A549 (cell line): ENCODE data around the gene MUC16.

Experiments used
- EP300 ChIP-seq, 2 experiments: fragments of >200 bp; sonication (Bioruptor Twin); formaldehyde crosslinking; IDR thresholded peaks; 2 replicates in 1 of 2; 3 replicates in 1 of 2; pipeline ENCODE4 v1.6.1; 2016 to 2017
- HDAC2 ChIP-seq: fragments of 200-600 bp; sonication (generic); IDR thresholded peaks from 2 replicates; pipeline ENCODE4 v1.6.1; 2016
- HMGXB4 ChIP-seq: fragments of 250-450 bp; sonication (Bioruptor Pico); IDR thresholded peaks from 2 replicates; pipeline ENCODE4 v1.5.0; 2021; ENCODE audit warnings: mild to moderate bottlenecking, moderate library complexity, borderline replicate concordance
- KDM1A ChIP-seq: fragments of 200-600 bp; sonication (generic); IDR thresholded peaks from 2 replicates; pipeline ENCODE4 v1.6.1; 2016; ENCODE audit warnings: low read depth, mild to moderate bottlenecking
- MAFK ChIP-seq: fragments of 450-650 bp; IDR thresholded peaks from 2 replicates; pipeline ENCODE4 v1.6.1; 2014; ENCODE audit not compliant: partially characterized antibody
- MYC ChIP-seq: IDR thresholded peaks from 2 replicates; pipeline ENCODE4 v1.6.1; 2012; ENCODE audit warnings: mild to moderate bottlenecking, inconsistent platforms, low read length, improper control_type of control experiment, borderline replicate concordance
- PBX3 ChIP-seq: IDR thresholded peaks from 2 replicates; pipeline ENCODE4 v1.6.1; 2012
- POLR2A ChIP-seq: IDR thresholded peaks from 2 replicates; pipeline ENCODE4 v1.6.1; 2012; ENCODE audit warnings: mild to moderate bottlenecking, low read length
- POLR2AphosphoS2 ChIP-seq: conservative IDR thresholded peaks from 2 replicates; pipeline ENCODE4 v1.6.1; 2012; ENCODE audit warnings: low read length, improper control_type of control experiment, inconsistent platforms
- RAD21 ChIP-seq, 2 experiments: fragments of >200 bp in 1 of 2; sonication (Bioruptor Twin) in 1 of 2; formaldehyde crosslinking in 1 of 2; IDR thresholded peaks in 1 of 2; conservative IDR thresholded peaks in 1 of 2; 2 replicates in 1 of 2; 3 replicates in 1 of 2; pipeline ENCODE4 v1.6.1; 2012 to 2018; ENCODE audit warnings: inconsistent platforms in 1 of 2
- ZSCAN20 ChIP-seq: fragments of 250-450 bp; sonication (Bioruptor Pico); IDR thresholded peaks from 2 replicates; pipeline ENCODE4 v1.8.0; 2022; ENCODE audit warnings: mild to moderate bottlenecking, moderate library complexity
- TF ChIP-seq, protein P1 (sequence below): fragments of >200 bp; sonication (Bioruptor Twin); formaldehyde crosslinking; IDR thresholded peaks from 3 replicates; pipeline ENCODE4 v1.5.1; 2016
- TF ChIP-seq, protein P2 (sequence below): IDR thresholded peaks from 2 replicates; pipeline ENCODE4 v1.6.1; 2012; ENCODE audit warnings: low read depth, borderline replicate concordance
- TF ChIP-seq, protein P3 (sequence below): IDR thresholded peaks from 2 replicates; pipeline ENCODE4 v1.6.1; 2012

DNA sequence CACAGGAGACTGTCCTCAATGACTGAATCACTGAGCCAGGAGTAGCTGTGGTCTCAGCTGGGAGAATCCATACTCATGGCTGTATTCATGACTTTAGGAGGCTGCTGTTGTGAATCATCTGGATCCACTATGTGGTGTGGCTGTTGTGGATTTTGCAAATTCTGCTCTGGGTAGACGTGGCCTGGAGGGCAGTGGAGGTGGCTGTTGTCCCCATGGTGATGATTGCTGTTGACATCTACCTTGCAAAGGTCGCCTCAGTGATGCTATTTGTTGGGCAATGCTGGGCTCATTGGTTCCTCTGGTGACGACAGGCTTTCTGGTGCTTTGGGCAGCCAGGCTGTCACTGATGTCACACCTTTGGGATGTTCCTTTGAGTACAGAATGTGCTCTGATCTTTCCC is 23.9 kb downstream of the MUC16 start:
- TF ChIP-seq, protein P1, sequence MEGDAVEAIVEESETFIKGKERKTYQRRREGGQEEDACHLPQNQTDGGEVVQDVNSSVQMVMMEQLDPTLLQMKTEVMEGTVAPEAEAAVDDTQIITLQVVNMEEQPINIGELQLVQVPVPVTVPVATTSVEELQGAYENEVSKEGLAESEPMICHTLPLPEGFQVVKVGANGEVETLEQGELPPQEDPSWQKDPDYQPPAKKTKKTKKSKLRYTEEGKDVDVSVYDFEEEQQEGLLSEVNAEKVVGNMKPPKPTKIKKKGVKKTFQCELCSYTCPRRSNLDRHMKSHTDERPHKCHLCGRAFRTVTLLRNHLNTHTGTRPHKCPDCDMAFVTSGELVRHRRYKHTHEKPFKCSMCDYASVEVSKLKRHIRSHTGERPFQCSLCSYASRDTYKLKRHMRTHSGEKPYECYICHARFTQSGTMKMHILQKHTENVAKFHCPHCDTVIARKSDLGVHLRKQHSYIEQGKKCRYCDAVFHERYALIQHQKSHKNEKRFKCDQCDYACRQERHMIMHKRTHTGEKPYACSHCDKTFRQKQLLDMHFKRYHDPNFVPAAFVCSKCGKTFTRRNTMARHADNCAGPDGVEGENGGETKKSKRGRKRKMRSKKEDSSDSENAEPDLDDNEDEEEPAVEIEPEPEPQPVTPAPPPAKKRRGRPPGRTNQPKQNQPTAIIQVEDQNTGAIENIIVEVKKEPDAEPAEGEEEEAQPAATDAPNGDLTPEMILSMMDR, result no peak
- TF ChIP-seq POLR2A (no peak), MYC (no peak), PBX3 (no peak), ZSCAN20 (no peak), EP300 (IDR thresholded peaks at IDR 0.05) (no peak), HMGXB4 (CRISPR knock-in tag) (no peak), KDM1A (no peak), POLR2AphosphoS2 (no peak), MAFK (no peak), RAD21 (conservative IDR thresholded peaks at IDR 0.05 in 1 of 2, IDR thresholded peaks at IDR 0.05 in 1 of 2) (no peak), HDAC2 (no peak)
- TF ChIP-seq, protein P2, sequence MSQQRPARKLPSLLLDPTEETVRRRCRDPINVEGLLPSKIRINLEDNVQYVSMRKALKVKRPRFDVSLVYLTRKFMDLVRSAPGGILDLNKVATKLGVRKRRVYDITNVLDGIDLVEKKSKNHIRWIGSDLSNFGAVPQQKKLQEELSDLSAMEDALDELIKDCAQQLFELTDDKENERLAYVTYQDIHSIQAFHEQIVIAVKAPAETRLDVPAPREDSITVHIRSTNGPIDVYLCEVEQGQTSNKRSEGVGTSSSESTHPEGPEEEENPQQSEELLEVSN, result no peak
- TF ChIP-seq, protein P3, sequence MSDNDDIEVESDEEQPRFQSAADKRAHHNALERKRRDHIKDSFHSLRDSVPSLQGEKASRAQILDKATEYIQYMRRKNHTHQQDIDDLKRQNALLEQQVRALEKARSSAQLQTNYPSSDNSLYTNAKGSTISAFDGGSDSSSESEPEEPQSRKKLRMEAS, result no peak
